Stimulated activated CD4-positive, alpha-beta T cell treated with anti-CD3 and anti-CD28 coated beads, TNF-alpha, amount 100 ng/mL, for 1 hour (primary cell): ENCODE data around the gene DCLK1.

Experiments used
- DNase-seq, 3 donors: peaks; one replicate each; pipeline ENCODE4 v3.0.0-alpha.2; 2020; ENCODE audit warnings: low read depth in 3 of 3, low spot score in 1 of 3

The DCLK1 gene

GRCh38 chr13:35792911-35793310 is 338.3 kb downstream of the DCLK1 start:
- no peak for DNase-seq

GRCh38 chr13:35792021-35792420 is 339.2 kb downstream of the DCLK1 start:
- no peak for DNase-seq

GRCh38 chr13:35791184-35791851 is 339.9 kb downstream of the DCLK1 start:
- no peak for DNase-seq

- no peak for DNase-seq
Measured at GRCh38 chr13:35789335-35790165, 341.6 kb downstream of the DCLK1 start.

- DNase-seq = no peak
Measured at GRCh38 chr13:35787937-35788336, 343.2 kb downstream of the DCLK1 start.

GRCh38 chr13:35785576-35786303 is 345.4 kb downstream of the DCLK1 start:
- no peak for DNase-seq

- no peak for DNase-seq
Measured at GRCh38 chr13:35784286-35784951, 346.8 kb downstream of the DCLK1 start.

- no peak for DNase-seq
Measured at GRCh38 chr13:35782793-35783192, 348.4 kb downstream of the DCLK1 start.

GRCh38 chr13:35781036-35782000 is 349.9 kb downstream of the DCLK1 start:
- DNase-seq = no peak

- DNase-seq = no peak
Measured at GRCh38 chr13:35780613-35781012, 350.6 kb downstream of the DCLK1 start.

- no peak for DNase-seq
Measured at GRCh38 chr13:35771898-35772297, 359.3 kb downstream of the DCLK1 start.

- DNase-seq = no peak
Measured at GRCh38 chr13:35770756-35771297, 360.4 kb downstream of the DCLK1 start.

- DNase-seq = no peak
Measured at GRCh38 chr13:35769812-35770211, 361.4 kb downstream of the DCLK1 start.

GRCh38 chr13:35768551-35768950 is 362.6 kb downstream of the DCLK1 start:
- no peak for DNase-seq

- DNase-seq = no peak
Measured at GRCh38 chr13:35768073-35768472, 363.1 kb downstream of the DCLK1 start.

GRCh38 chr13:35767256-35767976 is 363.8 kb downstream of the DCLK1 start:
- no peak for DNase-seq

GRCh38 chr13:35766663-35767062 is 364.5 kb downstream of the DCLK1 start:
- no peak for DNase-seq

GRCh38 chr13:35765941-35766340 is 365.2 kb downstream of the DCLK1 start:
- no peak for DNase-seq

GRCh38 chr13:35765366-35765765 is 365.8 kb downstream of the DCLK1 start:
- DNase-seq = no peak
